ENCODE results near the gene PALM2AKAP2. TPM values are rescaled to one million over a fixed set of nuclear protein-coding genes. Genes with fewer than 3 reads are reported as not detected.

The PALM2AKAP2 gene
- total RNA-seq, 2 experiments from 2014 or later = not detected

- peaks cover 13% of the 10 kb centered on the region for H3K27me3 Mint-ChIP-seq
- no peak for DNase-seq
- ChIA-PET POLR2A (no interaction called here), CTCF (no interaction called here)
- intact Hi-C loops (cut with DNase I, micrococcal nuclease) = no loop called here
- no peak overlapping the region for H3K27ac ChIP-seq (ENCODE audit: low read depth in 1 of 2, low read length in 2 of 2)
- H3K36me3 ChIP-seq (ENCODE audit: insufficient read depth, low read length) = no peaks in the 10 kb centered on the region
- H3K27ac Mint-ChIP-seq = no peak overlapping the region
- H3K36me3 Mint-ChIP-seq (ENCODE audit: low read depth) = no peaks in the 10 kb centered on the region
- H3K4me1 ChIP-seq (ENCODE audit: insufficient read depth, low read length) = no peaks in the 10 kb centered on the region
- no peak overlapping the region for H3K4me3 Mint-ChIP-seq
- no peaks in the 10 kb centered on the region for H3K4me1 Mint-ChIP-seq (ENCODE audit: low read depth)
- no peaks in the 10 kb centered on the region for H3K27me3 ChIP-seq (ENCODE audit: control insufficient read depth in 1 of 2, insufficient read depth in 2 of 2, low read length in 2 of 2)
- H3K9me3 ChIP-seq (ENCODE audit: control insufficient read depth in 1 of 2, insufficient read depth in 1 of 2, low read length in 2 of 2) = no peaks in the 10 kb centered on the region
- TF ChIP-seq CTCF (IDR thresholded peaks at IDR 0.05) = no peak
- no peak overlapping the region for H3K4me3 ChIP-seq (ENCODE audit: low read length)
- H3K9me3 Mint-ChIP-seq = no peaks in the 10 kb centered on the region
- ATAC-seq (ENCODE audit: poor library complexity) = no peak
Observed at GRCh38 chr9:109792951-109793546, 13.1 kb downstream of the PALM2AKAP2 start.

GRCh38 chr9:109793921-109794320 lies 13.9 kb downstream of the PALM2AKAP2 start:
- no peak for DNase-seq
- ATAC-seq (ENCODE audit: poor library complexity) = no peak
- no peaks in the 10 kb centered on the region for H3K4me1 ChIP-seq (ENCODE audit: insufficient read depth, low read length)
- ChIA-PET POLR2A (no interaction called here), CTCF (no interaction called here)
- H3K27me3 ChIP-seq (ENCODE audit: control insufficient read depth in 1 of 2, insufficient read depth in 2 of 2, low read length in 2 of 2) = no peaks in the 10 kb centered on the region
- no peaks in the 10 kb centered on the region for H3K9me3 ChIP-seq (ENCODE audit: control insufficient read depth in 1 of 2, insufficient read depth in 1 of 2, low read length in 2 of 2)
- Mint-ChIP-seq H3K4me3 (no peak overlapping the region), H3K9me3 (no peaks in the 10 kb centered on the region), H3K27ac (no peak overlapping the region), H3K4me1 (ENCODE audit: low read depth) (no peaks in the 10 kb centered on the region), H3K36me3 (ENCODE audit: low read depth) (no peaks in the 10 kb centered on the region), H3K27me3 (peaks cover 12% of the 10 kb centered on the region)
- no peaks in the 10 kb centered on the region for H3K36me3 ChIP-seq (ENCODE audit: insufficient read depth, low read length)
- H3K27ac ChIP-seq (ENCODE audit: low read depth in 1 of 2, low read length in 2 of 2) = no peak overlapping the region
- H3K4me3 ChIP-seq (ENCODE audit: low read length) = no peak overlapping the region
- intact Hi-C loops (cut with DNase I, micrococcal nuclease) = no loop called here
- TF ChIP-seq CTCF (IDR thresholded peaks at IDR 0.05) = no peak

- H3K27ac Mint-ChIP-seq = no peak overlapping the region
- Histone ChIP-seq H3K36me3 (ENCODE audit: insufficient read depth, low read length) (no peaks in the 10 kb centered on the region), H3K27me3 (ENCODE audit: control insufficient read depth in 1 of 2, insufficient read depth in 2 of 2, low read length in 2 of 2) (no peaks in the 10 kb centered on the region), H3K27ac (ENCODE audit: low read depth in 1 of 2, low read length in 2 of 2) (no peak overlapping the region), H3K9me3 (ENCODE audit: control insufficient read depth in 1 of 2, insufficient read depth in 1 of 2, low read length in 2 of 2) (no peaks in the 10 kb centered on the region), H3K4me1 (ENCODE audit: insufficient read depth, low read length) (no peaks in the 10 kb centered on the region), H3K4me3 (ENCODE audit: low read length) (no peak overlapping the region)
- no peaks in the 10 kb centered on the region for H3K9me3 Mint-ChIP-seq
- no peak overlapping the region for H3K4me3 Mint-ChIP-seq
- H3K4me1 Mint-ChIP-seq (ENCODE audit: low read depth) = no peaks in the 10 kb centered on the region
- POLR2A ChIA-PET = no interaction called here
- peaks cover 9% of the 10 kb centered on the region for H3K27me3 Mint-ChIP-seq
- TF ChIP-seq CTCF (IDR thresholded peaks at IDR 0.05) = no peak
- ATAC-seq (ENCODE audit: poor library complexity) (no peak), DNase-seq (no peak)
- H3K36me3 Mint-ChIP-seq (ENCODE audit: low read depth) = no peaks in the 10 kb centered on the region
- intact Hi-C loops (cut with DNase I, micrococcal nuclease) = no loop called here
- CTCF ChIA-PET = no interaction called here
Observed at GRCh38 chr9:109794361-109795012, 14.5 kb downstream of the PALM2AKAP2 start.

Data from CD4-positive, alpha-beta T cell (primary cell).